ENCODE data around the gene NPDC1.

Gene NPDC1

DNA sequence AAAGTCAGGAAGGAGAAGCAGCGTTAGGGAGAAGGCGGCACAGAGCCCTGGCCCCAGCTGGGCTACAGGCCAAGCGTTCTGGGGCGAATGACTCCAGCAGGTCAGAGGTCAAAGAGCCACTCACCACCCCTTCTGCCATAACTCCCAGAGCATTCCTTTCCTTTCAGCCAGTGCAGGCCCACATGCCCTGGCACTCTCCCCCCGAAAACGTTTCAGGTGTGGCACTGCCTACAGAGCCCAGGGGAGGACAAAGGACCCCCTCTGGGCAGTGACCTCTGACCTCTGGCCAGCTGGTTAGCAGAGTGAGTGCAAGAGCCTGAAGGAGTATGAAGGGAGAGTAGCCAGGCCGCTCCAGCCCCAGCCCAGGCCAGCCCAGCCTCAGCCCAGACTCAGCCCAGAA is 22.8 kb downstream of the NPDC1 start:
- no peak for DNase-seq

DNA sequence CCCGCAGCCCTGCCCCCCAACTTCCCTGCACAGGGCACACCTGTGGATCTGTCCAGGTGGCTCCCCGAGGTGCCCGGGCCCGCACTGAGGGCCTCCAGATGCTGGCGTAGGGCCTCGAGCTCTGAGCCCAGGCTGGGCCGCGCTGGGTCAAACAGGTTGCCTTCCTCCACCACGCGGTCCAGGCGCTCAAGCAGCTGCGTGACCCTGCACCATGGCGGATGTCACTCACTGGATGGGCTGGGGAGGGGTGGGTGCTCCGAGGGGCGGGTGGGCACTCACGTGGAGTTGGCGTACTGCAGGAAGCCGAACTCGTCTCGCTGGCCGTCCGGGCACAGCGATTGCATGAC is 23.3 kb downstream of the NPDC1 start:
- no peak for DNase-seq

DNA sequence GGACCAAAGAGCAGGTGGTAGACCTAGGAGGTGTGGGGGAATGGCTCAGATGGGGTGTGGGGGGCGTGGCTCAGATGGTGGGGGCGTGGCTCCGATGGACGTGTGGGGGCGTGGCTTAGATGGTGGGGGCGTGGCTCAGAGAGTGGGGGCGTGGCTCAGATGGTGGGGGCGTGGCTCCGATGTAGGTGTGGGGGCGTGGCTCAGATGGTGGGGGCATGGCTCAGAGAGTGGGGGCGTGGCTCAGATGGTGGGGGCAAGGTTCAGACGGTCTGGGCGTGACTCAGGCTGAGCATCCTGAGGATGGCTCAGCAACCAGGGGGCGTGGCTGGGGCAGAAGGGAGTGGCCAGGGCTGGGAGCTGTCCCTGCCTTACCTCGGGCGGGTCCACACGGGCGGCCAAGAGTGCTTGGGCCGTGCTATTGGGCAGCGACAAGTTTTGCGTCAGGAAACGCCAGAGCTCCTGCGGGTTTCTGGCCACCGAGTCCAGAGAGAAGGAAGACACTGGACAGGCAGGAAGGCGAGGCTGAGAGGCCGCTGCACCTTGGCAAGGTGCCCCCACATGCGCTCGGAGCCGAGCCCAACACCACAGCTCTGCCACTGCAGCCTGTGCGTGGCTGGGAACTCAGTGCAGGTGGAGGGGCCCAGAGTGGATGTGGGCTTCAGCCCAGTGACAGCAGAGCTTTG is 23.9 kb downstream of the NPDC1 start:
- DNase-seq, result peak; percentile 16 to 77 (median 52)

DNA sequence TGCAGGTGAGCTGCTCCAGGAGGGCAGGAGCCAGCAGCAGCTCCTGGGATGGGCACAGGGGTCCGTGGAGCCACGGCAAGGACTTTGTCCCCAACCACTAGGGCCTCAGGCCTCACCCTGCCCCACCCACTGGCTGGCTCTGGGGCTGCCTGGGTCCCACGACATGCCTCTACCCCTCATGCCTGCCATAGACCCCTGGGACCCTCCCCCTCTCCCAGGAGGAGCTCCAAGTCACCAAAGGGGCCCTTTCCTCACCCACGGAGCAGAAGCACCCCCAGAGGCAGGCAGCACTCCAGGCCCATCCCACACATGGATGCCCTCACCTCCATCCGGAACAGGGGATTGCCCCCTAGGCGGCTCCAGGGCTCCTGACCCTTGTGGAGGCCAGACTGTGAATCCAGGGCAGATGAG is 24.4 kb downstream of the NPDC1 start:
- DNase-seq, result no peak

DNA sequence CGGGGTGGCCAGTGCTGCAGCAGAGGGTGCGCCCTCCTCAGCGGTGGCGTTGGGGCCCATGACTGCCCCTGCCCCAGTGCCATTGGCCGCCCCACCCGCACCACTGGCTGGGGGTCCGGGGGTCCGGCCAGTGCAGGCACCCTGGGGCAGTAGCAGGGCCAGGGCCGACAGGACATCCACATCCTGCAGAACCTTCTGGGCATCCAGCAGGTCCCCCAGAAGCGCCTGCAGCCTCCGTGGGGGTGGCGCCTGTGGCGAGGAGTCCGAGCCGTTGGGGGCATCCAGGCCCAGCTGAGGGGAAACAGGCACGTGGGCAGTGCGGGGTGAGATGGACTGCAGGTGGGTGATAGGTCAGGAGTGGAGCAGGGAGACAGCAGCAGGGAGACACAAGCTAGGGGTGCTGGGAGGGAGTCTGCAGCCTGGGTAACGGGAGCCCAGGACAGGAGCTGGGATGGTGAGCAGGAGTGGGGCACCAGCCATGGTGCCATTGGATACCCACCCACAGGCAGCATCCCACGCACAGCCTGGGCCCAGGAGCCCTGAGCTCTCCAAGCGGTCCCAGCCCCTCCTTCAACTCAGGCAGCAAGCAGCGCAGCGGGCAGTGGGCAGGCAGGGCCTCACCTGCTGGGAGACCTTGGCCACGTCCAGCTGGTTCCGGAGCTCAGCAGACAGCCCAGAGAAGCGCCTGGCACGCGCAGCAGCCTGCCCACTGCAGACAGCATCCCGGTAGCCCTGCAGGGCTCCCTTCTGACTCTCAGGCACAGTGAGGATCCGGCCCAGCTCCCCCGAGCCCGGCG is 25.0 kb downstream of the NPDC1 start:
- DNase-seq, result no peak

DNA sequence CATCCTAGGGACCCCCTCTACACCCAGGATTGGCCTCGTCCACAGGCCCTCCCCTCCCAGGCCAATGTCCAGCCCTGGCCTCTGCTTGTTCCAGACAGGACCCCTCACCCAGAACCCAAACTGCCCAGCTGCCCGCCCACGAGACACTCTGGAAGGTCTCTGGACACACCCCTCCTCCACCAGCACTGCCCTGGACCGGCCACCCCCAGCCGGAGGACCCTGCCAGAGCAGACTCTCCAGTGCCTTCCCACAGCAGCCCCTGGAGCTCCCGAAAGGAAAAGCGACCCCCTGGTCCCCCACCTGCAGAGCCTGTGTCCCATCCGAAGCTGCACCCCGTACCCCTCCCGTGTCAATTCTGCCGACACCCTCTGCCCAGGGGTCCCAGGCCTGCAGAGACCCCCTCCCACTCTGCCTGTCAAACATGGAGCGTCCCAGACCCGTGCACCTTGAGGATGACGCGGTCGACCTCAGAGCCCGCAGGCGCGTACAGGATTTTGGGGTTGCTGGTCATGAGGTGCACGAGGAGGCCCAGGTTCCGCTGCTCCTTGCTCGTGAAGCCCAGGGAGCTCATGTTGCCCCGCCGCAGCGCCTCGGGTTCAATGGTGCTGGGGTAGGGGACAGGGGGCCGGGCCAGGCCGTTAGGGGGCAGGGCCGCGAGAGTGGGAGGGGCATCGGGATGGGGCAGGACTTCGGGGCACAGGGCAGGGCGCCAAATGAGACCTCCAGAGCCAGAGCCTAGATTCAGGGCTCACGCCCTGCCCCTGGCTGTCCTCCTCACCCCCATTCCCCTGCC is 25.9 kb downstream of the NPDC1 start:
- no peak for DNase-seq

DNA sequence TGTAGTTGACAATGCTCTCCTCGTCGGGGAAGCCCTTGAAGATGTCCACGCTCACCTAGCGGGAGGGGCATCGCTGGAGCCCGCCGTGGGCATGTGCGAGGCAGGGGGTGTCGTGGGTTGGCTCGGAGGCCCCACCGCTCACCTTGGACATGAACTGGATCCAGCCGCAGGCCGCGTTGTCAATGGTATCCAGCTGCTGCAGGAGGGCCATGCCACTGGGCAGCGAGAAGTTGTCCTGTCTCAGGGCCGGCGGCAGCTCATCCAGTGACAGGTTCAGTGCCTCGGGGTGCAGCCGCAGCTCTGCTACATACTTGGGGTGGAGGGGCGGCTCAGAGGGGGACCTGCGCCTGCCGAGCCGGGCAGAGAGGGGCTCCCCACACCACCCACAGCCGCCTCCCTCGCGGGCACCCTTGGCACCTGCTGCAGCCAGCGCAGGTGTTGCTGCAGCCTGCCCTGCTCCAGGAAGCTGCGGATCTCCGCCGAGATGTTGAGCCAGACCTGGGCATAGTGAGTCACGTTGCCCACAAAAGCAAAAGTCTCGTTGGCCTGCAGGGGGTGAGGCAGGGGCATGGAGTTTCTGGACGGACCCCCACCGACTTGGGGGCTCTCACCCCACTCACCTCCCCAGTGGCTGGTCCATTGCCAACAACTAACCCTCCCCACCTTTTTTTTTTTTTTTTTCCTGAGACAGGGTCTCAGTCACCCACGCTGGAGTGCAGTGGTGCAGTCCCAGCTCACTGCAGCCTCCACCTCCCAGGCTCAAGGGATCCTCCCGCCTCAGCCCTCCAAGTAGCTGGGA is 27.0 kb downstream of the NPDC1 start:
- no peak for DNase-seq

DNA sequence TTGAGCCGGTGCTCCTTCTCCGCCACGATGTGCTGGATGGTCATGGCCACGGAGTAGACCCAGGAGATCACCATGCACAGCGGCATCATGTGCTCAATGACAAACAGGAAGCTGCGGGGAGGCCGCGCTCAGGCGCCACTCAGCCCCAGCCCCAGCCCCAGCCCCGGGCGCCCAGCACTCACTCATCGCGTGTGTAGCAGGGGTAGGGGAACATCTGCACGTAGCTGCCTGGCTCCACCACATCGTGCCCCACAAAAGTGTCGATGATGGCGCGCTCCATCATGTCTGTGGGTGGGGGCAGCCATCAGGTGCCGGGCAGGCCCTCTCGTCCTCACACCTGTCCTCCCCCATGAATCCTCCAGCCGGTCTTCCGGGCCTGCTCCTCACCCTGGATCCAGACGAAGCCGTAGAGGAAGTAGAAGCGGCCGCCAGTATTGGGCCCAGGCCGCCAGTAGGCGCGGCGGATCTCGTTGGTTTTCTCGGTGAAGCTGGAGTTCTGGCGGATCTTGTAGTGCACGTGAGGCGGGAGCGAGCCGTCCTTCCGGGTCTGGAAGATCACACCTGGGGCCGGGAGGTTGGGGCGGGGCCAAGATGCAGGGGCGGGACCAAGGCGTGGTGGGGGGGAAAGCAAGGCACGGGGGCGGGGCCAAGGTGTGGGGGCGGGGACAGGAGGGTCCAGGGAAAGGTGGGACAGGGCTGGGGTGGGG is 28.0 kb downstream of the NPDC1 start:
- DNase-seq, result no peak

DNA sequence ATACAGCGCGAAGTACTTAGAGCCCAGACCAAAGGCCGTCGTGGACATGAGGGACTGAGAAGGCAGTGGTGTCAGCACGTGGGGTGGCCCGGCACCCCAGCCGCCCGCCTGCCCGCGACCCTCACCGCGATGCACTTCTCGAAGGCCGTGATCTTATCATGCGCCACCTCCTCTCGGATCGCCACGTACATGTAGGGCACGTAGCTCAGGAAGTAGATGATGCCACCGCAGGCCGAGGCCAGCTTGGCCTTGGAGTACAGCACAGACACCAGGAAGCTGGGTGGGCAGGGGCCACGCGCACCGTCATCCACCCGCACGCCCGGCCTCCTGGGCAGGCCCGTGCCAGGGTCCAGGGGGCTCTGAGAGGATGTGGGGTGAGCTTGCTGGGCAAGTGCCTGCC is 28.9 kb downstream of the NPDC1 start:
- no peak for DNase-seq

DNA sequence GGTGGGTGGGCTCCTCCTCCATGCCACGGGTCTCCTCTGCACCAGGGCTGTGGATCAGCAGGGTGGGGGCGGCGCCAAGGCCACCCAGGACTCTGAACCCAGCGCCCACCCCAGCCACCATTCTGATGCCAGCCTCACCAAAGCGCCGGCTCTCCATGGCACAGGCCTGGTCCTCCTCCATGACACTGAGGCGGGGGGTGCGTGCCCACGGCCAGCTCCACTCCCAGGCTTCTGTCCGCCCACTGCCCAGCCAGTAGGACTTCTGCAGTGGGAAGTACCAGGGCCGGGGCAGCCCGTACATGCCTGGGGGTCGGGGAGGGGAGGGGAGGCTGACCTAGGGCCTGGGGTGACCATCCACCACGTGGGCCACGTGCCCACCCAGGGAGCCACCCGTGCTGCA is 29.5 kb downstream of the NPDC1 start:
- DNase-seq, result no peak

DNA sequence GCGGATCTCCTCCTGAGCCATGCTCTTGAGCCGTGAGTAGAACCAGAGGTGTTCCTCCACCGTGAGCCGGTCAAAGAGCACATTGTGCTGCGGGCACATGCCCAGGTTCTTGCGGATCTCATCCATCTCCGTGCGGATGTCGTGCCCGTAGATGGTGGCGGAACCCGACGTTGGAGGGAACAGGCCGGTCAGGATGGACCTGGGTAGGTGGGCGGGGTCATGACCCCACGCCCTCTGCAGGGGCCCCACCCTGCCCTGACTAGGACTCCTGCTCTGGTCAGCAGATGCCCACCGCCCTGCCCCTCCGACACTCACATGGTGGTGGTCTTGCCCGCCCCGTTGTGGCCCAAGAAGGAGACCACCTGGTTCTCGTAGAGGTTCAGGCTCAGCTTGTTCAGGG is 30.0 kb downstream of the NPDC1 start:
- no peak for DNase-seq

DNA sequence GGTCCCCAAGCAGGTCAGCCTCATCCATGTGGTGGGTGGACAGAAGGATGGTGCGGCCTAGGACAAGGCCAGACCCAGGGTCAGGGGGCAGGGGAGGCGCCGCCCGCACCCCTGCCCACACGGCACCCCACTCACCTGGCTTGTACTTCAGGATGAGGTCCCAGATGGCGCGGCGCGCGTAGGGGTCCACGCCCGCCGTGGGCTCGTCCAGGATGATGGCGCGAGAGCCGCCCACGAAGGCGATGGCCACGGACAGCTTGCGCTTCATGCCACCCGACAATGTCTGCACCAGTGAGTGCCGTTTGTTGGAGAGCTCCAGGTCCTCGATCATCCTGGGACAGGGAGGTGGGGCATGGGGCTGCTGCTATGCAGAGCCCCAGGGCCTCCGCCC is 30.4 kb downstream of the NPDC1 start:
- DNase-seq, result no peak

DNA sequence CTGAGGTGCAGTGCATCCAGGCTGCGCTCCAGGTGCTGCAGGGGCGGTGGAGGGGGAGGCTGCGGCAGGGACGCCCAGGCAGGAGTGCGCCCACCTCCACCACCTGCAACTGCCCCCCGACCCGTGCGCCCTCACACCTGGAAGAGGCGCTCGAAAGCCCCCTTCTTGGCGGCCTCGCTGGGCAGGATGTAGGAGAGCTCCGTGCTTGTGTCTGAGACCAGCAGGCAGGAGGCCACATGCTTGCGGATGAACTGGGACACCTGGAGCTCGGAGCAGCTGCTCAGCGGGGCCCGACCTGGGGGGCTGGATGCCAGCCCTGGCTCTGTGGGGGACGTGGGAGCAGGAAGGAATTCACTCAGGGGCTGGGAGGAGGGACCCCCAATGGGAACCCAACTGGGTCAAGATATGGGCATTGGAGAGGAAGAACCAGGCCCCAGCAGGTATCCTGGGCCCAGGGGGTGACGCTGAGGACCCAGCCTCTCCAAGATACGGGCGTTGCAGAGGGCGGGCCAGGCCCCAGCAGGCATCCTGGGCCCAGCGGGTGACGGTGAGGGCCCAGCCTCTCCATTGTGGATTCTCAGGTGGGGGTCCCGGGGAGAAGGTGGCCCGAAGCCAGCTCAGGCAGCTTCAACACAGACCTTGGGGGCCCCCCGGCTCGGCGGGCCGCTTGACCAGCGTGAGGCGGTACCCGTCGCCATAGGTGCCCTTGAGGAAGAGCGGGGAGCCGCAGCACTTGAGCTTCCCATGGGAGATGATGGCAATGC is 31.0 kb downstream of the NPDC1 start:
- no peak for DNase-seq

DNA sequence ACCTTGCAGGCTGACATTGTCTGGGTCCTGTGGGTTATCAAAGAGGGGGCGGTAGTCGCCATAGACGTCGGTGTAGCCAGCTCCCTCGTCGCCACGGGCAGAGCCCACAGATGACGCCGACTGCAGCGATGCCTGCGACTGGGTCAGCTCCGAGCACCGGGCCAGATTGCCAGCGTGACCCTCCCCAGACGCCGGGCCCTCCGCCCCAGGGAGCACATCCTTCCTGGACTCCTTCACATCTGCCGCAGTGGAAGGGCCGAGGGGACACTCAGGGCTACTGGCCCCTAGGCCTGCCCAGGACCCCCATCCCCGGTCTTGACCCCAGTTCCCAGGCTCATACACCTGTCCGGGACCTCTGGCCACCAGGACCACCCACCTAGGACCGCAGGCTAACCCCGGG is 31.8 kb downstream of the NPDC1 start:
- DNase-seq, result no peak

DNA sequence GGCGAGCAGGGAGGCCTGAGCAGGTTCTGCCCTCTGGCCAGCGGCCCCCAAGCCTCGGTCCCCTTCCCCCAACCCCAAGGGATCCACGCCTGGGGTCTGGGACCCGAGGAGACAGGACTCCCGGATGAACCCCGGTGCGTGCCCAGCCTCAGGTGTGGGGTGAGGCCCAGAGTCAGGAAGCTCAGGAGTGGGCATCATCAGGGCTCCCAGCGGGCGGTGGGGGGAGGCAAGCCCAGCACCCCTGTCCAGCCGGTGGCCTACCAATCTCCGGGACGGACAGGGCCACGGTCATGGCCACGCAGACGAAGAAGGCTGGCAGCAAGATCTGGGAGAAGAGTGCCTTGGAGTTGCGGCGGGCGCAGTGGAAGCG is 32.4 kb downstream of the NPDC1 start:
- DNase-seq, result no peak

DNA sequence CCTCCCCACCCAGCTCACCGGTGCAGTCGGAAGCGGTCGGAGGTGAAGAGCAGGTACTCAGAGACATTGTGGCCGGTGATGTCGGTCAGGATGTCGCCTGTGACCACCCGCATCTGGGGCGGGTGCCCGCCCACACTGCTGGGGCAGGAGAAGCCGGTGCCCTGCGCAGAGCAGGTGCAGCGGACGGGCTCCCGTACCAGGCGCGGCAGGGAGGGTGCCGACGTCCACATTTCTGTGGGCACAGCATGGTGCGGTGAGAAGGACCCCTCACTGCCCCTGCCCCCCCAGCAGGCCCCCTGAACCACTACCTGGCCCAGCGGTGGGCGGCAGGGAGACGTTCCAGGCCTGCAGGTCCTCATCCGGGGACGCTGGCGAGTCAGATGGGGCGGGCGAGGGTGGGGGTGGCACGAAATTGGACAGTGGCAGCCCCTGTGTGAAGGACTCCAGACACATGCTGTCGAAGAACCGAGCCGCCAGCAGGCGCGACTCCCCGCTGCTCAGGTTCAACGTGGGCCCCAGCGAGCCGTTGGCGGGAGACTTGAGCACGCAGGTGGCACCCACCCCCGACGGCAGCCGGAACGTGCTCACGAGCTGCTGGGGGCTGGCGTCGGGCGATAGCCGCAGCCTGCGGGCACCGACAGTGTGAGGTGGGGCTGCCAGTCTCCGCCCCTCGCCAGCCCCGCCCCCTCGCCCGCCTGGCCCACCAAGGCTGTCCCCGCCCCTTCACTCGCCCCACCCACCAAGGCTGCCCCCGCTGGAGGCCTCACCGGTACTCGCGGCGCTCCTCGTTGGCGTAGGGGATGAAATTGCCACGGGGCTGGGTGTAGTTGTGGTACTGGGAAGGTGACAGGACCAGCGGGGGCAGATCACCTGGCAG is 33.0 kb downstream of the NPDC1 start:
- no peak for DNase-seq

DNA sequence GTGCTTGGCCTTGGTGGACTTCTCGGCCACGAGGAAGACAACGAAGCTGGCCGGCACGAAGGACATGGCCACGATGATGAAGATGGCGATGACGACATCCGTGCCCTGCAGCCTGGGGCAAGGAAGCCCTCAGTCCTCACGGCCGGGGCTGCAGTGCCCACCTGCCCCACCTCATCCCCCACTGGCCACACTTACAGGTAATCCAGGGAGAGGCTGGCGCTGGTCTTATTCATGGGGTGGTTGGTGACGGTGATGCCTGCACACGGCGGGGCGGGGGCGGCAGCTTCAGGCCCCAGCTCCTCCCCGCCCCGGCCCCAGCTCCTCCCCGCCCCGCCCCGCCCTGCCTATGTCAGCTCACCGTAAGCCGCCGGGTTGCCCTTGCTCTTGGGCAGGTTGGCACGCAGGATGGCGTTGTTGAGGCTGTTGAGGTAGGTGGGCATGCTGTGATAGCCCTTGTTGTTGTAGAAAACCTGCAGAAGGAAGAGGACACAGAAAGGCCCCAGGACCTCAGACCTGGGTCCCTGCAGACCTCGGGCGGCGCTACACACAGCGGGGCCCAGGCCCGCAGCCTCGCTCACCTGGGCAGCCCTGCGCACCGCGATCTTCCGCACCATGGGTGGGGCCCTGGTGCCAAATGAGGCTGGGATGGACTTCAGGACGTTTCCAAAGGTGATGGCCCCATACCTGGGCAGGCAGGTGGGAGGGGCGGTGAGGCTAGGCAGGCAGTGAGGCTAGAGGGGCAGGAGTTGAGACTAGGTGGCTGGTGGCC is 33.9 kb downstream of the NPDC1 start:
- DNase-seq, result no peak

DNA sequence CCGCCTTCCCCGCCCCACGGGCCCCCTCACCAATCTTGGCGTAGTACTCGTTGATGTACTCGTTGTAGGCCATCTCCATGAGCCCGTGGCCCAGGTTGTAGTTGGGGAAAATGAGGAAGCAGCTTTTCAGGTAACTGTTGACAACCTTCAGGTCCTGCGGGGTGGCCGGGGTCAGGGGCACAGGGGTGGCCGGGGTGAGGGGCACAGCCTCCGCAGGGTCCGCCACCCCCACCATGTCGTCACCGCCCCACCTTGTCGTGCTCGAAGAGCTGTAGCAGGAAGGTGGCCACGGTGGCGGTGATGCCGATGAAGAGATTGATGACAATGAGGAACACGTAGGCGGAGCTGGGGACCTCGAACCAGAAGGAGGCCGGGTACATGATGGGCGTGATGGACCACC is 34.8 kb downstream of the NPDC1 start:
- no peak for DNase-seq

DNA sequence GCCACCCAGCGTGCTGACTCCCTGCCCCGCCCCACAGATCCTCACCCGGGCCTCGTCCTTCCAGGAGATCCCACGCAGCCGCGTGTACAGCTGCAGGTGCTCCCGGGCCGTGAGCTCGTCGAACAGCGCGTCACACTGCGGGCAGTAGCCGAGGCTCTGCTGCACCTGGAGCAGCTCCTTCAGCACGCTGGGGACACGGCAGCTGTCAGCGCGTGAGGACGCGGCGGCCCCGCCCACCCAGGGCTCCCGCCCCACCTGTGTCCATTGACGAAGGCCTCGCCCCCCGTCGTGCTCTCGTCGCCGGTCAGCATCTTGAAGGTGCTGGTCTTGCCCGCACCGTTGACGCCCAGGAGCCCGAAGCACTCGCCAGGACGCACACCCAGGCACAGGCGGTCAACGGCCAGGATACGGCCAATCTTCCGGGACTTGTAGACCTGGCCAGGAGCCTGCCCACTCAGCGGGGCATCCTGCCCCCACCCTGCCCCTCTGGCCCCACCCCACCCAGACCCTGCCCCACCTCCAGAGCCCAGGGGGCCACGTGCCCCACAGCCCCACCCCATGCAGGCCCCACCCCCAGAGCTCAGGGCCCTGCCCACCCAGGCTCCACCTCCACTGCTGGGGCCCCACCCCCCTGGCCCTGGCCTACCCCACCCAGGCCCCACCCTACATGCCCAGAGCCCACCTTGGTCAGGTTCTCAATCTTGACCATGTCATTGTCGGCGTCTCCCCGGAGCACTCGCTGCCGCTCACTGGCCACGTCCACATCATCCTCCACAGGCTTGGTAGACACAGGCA is 35.8 kb downstream of the NPDC1 start:
- no peak for DNase-seq
